ENCODE data around the gene HAUS7. TPM values are rescaled to one million over a fixed set of nuclear protein-coding genes. Genes with fewer than 3 reads are reported as not detected.

Gene HAUS7
- total and polyA plus RNA-seq, 7 donors: 8.3 to 18.5 (median 13.1) TPM

- no peak for TF ChIP-seq CTCF (IDR thresholded peaks at IDR 0.05)
- Histone ChIP-seq H3K36me3 (ENCODE audit: insufficient read depth in 1 of 2, low read depth in 1 of 2) (no peaks in the 10 kb centered on the region), H3K27me3 (ENCODE audit: insufficient read depth in 3 of 3, low read length in 2 of 3) (peaks cover 0 to 3% (median 0%) of the 10 kb centered on the region in 3 donors), H3K27ac (no peak overlapping the region), H3K4me1 (no peaks in the 10 kb centered on the region), H3K9me3 (no peaks in the 10 kb centered on the region), H3K4me3 (no peak overlapping the region)
- intact Hi-C loops (cut with DNase I): no loop called here
- WGBS, 3 donors: 66 to 73% (median 68%) methylated on average over 15 to 16 of the region's 16 CpGs
- ATAC-seq: peak in 3 of 4 donors; percentile 7 to 15 (median 10)
- peak in 1 of 2 donors; percentile 27 for DNase-seq
Measured at GRCh38 chrX:153455571-153455970, 14.8 kb downstream of the HAUS7 start.

GRCh38 chrX:153454901-153455550, 15.3 kb downstream of the HAUS7 start:
- Histone ChIP-seq H3K4me3 (no peak overlapping the region), H3K27me3 (ENCODE audit: insufficient read depth in 3 of 3, low read length in 2 of 3) (peaks cover 0 to 3% (median 0%) of the 10 kb centered on the region in 3 donors), H3K4me1 (no peaks in the 10 kb centered on the region), H3K9me3 (no peaks in the 10 kb centered on the region), H3K36me3 (ENCODE audit: insufficient read depth in 1 of 2, low read depth in 1 of 2) (no peaks in the 10 kb centered on the region), H3K27ac (no peak overlapping the region)
- TF ChIP-seq CTCF (IDR thresholded peaks at IDR 0.05): no peak
- intact Hi-C loops (cut with DNase I): no loop called here
- ATAC-seq (peak in 1 of 4 donors; percentile 9), DNase-seq (peak in 1 of 2 donors; percentile 12)
- WGBS, 3 donors: 74 to 93% (median 76%) methylated on average over 12 to 16 of the region's 16 CpGs

- Histone ChIP-seq H3K9me3 (no peaks in the 10 kb centered on the region), H3K36me3 (ENCODE audit: insufficient read depth in 1 of 2, low read depth in 1 of 2) (no peaks in the 10 kb centered on the region), H3K27me3 (ENCODE audit: insufficient read depth in 3 of 3, low read length in 2 of 3) (no peaks in the 10 kb centered on the region), H3K4me3 (no peak overlapping the region), H3K27ac (no peak overlapping the region), H3K4me1 (no peaks in the 10 kb centered on the region)
- no peak for ATAC-seq
- DNase-seq: peak in 1 of 2 donors; percentile 24
- 89 to 93% (median 89%) methylated on average over 8 of the region's 8 CpGs for WGBS, 3 donors
- TF ChIP-seq CTCF (IDR thresholded peaks at IDR 0.05): no peak
- intact Hi-C loops (cut with DNase I): no loop called here
Measured at GRCh38 chrX:153450949-153451277, 19.5 kb downstream of the HAUS7 start.

- peak in 1 of 2 donors; percentile 16 for DNase-seq
Measured at GRCh38 chrX:153450114-153450948, 20.0 kb downstream of the HAUS7 start.

More at GRCh38 chrX:153450114-153450948, 20.0 kb downstream of the HAUS7 start:
- ATAC-seq: no peak
- intact Hi-C loops (cut with DNase I): no loop called here
- no peak overlapping the region for H3K27ac ChIP-seq
- no peaks in the 10 kb centered on the region for H3K4me1 ChIP-seq
- H3K9me3 ChIP-seq: no peaks in the 10 kb centered on the region
- no peaks in the 10 kb centered on the region for H3K36me3 ChIP-seq (ENCODE audit: insufficient read depth in 1 of 2, low read depth in 1 of 2)
- H3K4me3 ChIP-seq: no peak overlapping the region
- 84 to 95% (median 94%) methylated on average over 20 to 26 of the region's 26 CpGs for WGBS, 3 donors
- H3K27me3 ChIP-seq (ENCODE audit: insufficient read depth in 3 of 3, low read length in 2 of 3): no peaks in the 10 kb centered on the region
- no peak for TF ChIP-seq CTCF (IDR thresholded peaks at IDR 0.05)
